ENCODE data around the gene ANKH. TPM values are rescaled to one million over a fixed set of nuclear protein-coding genes. Genes with fewer than 3 reads are reported as not detected.

The ANKH gene
- total RNA-seq, 1 experiment from 2014 or later = 65.2 TPM

DNA sequence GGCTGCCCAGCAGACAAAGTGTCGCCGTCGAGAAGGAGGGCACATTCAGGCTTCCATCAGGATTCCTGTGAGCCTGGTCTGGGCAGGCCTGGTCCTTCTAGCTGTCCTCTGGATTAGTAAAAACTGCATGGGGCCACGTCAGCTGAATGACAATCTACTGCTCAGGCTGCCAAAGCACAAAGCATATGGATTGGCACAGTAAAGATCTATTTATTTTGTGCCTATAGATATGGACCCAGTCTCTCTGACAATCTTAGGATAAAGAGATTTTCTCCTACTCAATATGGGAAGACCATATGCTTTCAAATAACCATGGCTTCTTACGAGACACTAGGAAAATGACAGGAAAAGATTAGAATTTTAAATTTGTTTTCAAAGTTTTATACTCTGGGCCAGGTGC, 24.1 kb downstream of the ANKH start (continued):
- TF ChIP-seq, protein P1, sequence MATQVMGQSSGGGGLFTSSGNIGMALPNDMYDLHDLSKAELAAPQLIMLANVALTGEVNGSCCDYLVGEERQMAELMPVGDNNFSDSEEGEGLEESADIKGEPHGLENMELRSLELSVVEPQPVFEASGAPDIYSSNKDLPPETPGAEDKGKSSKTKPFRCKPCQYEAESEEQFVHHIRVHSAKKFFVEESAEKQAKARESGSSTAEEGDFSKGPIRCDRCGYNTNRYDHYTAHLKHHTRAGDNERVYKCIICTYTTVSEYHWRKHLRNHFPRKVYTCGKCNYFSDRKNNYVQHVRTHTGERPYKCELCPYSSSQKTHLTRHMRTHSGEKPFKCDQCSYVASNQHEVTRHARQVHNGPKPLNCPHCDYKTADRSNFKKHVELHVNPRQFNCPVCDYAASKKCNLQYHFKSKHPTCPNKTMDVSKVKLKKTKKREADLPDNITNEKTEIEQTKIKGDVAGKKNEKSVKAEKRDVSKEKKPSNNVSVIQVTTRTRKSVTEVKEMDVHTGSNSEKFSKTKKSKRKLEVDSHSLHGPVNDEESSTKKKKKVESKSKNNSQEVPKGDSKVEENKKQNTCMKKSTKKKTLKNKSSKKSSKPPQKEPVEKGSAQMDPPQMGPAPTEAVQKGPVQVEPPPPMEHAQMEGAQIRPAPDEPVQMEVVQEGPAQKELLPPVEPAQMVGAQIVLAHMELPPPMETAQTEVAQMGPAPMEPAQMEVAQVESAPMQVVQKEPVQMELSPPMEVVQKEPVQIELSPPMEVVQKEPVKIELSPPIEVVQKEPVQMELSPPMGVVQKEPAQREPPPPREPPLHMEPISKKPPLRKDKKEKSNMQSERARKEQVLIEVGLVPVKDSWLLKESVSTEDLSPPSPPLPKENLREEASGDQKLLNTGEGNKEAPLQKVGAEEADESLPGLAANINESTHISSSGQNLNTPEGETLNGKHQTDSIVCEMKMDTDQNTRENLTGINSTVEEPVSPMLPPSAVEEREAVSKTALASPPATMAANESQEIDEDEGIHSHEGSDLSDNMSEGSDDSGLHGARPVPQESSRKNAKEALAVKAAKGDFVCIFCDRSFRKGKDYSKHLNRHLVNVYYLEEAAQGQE (IDR thresholded peaks at IDR 0.05; ENCODE audit: low read depth) = no peak
- TF ChIP-seq JUND (IDR thresholded peaks at IDR 0.05) (no peak), EGR1 (IDR thresholded peaks at IDR 0.05; ENCODE audit: low read depth) (no peak), SRF (IDR thresholded peaks at IDR 0.05; ENCODE audit: low read depth) (no peak), EZH2 (IDR thresholded peaks at IDR 0.05) (no peak)
- TF ChIP-seq, protein P2, sequence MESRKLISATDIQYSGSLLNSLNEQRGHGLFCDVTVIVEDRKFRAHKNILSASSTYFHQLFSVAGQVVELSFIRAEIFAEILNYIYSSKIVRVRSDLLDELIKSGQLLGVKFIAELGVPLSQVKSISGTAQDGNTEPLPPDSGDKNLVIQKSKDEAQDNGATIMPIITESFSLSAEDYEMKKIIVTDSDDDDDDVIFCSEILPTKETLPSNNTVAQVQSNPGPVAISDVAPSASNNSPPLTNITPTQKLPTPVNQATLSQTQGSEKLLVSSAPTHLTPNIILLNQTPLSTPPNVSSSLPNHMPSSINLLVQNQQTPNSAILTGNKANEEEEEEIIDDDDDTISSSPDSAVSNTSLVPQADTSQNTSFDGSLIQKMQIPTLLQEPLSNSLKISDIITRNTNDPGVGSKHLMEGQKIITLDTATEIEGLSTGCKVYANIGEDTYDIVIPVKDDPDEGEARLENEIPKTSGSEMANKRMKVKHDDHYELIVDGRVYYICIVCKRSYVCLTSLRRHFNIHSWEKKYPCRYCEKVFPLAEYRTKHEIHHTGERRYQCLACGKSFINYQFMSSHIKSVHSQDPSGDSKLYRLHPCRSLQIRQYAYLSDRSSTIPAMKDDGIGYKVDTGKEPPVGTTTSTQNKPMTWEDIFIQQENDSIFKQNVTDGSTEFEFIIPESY (IDR thresholded peaks at IDR 0.05; ENCODE audit: extremely low read depth, insufficient replicate concordance, low read length) = no peak

DNA sequence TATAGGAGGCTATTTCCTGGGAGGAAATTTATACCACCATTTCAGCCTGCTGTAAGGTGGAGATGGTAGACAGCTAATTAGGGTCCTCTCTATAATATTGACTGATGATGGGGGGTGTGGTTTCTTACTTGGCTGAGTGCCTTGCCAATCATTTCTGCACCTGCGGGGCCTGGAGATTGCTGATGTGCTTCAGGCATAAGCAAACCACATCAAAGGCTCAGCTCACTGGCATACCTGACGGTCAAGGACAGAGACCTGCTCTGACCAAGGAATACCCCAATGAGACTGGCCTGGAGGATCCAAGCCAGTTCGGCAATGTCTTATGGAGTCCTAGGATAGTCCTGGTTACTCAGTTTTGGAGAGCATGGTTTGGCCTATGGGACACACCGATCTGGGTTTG, 29.5 kb downstream of the ANKH start:
- ATAC-seq = no peak
- Histone ChIP-seq H3K79me2 (ENCODE audit: insufficient read depth, low read length) (no peaks in the 10 kb centered on the region), H3K4me2 (ENCODE audit: low read length) (no peak overlapping the region), H3K27me3 (ENCODE audit: insufficient read depth, low read length) (no peaks in the 10 kb centered on the region), H3K27ac (ENCODE audit: low read depth, low read length) (no peak overlapping the region), H3K4me3 (replicated peaks in 1 of 2; ENCODE audit: low read depth in 1 of 2, low read length in 2 of 2) (no peak overlapping the region), H3K9me2 (ENCODE audit: insufficient read depth) (no peaks in the 10 kb centered on the region), H3K36me3 (ENCODE audit: control insufficient read depth in 1 of 2, insufficient read depth in 2 of 2, low read length in 2 of 2) (no peaks in the 10 kb centered on the region), H3K9ac (ENCODE audit: low read length) (no peak overlapping the region), H3K4me1 (ENCODE audit: control insufficient read depth in 1 of 2, insufficient read depth in 2 of 2, low read length in 2 of 2) (no peaks in the 10 kb centered on the region), H2AFZ (ENCODE audit: low read depth, low read length, poor library complexity, severe bottlenecking) (no peak overlapping the region), H4K20me1 (ENCODE audit: insufficient read depth) (no peaks in the 10 kb centered on the region), H3K9me3 (ENCODE audit: control insufficient read depth in 1 of 2, insufficient read depth in 1 of 2, low read depth in 1 of 2, low read length in 2 of 2) (no peaks in the 10 kb centered on the region)
- ChIA-PET CTCF (no interaction called here), RAD21 (ENCODE audit: low non-redundant PET in 1 of 2, low total read pairs in 2 of 2, uncharacterized antibody in 2 of 2, unreplicated experiment in 2 of 2) (no interaction called here), POLR2A (no interaction called here)
- BruUV-seq (replicated peaks) = no TSS peak
- DNase-seq (ENCODE audit: low read depth, low spot score) = no peak
- TF ChIP-seq SIN3A (IDR thresholded peaks at IDR 0.05; ENCODE audit: low read depth) (no peak), SP1 (IDR thresholded peaks at IDR 0.05; ENCODE audit: low read depth) (no peak), EZH2phosphoT487 (IDR thresholded peaks at IDR 0.05; ENCODE audit: borderline replicate concordance) (no peak), JUND (IDR thresholded peaks at IDR 0.05) (no peak), TCF7L2 (IDR thresholded peaks at IDR 0.05; ENCODE audit: borderline replicate concordance, extremely low read depth, insufficient read depth, insufficient read length) (peak; percentile 84), EZH2 (IDR thresholded peaks at IDR 0.05) (no peak)
- intact Hi-C loops (cut with micrococcal nuclease) = no loop called here
